ENCODE data around the gene RGL3. TPM values are rescaled to one million over a fixed set of nuclear protein-coding genes. Genes with fewer than 3 reads are reported as not detected.

Gene RGL3
- total and polyA plus RNA-seq, 10 of the 15 experiments (the other 5 are each of a cell fraction or from before 2014, with no cell fraction given), result not detected

DNA sequence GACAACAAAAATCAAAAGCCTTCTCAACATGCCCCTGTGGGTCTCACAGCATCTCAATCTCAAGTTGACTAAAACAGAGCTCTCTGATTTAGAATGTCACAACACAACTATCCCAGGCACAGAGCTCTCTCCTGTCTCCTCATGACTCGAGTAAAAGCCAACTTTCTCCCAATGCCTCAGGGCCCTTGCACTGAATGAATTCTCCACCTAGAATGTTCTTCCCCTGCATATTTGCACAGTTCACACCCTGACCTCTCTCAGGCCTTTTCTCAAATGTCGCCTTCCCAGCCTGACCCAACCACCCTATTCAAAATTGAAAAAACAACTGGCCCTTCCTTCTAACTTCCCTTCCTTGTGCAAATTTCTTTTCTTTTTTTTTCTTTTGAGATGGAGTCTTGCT is 48.4 kb downstream of the RGL3 start:
- H3K4me2 ChIP-seq (ENCODE audit: control insufficient read depth, insufficient read depth), result no peak overlapping the region
- CTCF ChIA-PET, result interaction anchor here (1.1 to 4.1 kb wide), 2 partner anchors 11 to 31 kb away, joined by 3 to 29 read pairs; partner anchors contain the start of genes EPOR and RAB3D
- BruUV-seq (replicated peaks), result no TSS peak
- no peak overlapping the region for H3K9ac ChIP-seq (ENCODE audit: control insufficient read depth, insufficient read depth, low read length)
- H3K4me3 ChIP-seq, result no peak overlapping the region
- H2AFZ ChIP-seq (ENCODE audit: control insufficient read depth, low read depth, low read length), result no peak overlapping the region
- H3K9me3 ChIP-seq (replicated peaks; ENCODE audit: control insufficient read depth, insufficient read depth, low read length), result no peaks in the 10 kb centered on the region
- no peaks in the 10 kb centered on the region for H3K27me3 ChIP-seq (replicated peaks in 1 of 2; ENCODE audit: control insufficient read depth in 2 of 2, insufficient read depth in 2 of 2, low read length in 1 of 2)
- no peak overlapping the region for H3K27ac ChIP-seq (ENCODE audit: control insufficient read depth, insufficient read depth)
- no peaks in the 10 kb centered on the region for H4K20me1 ChIP-seq (ENCODE audit: control insufficient read depth, insufficient read depth)
- intact Hi-C loops (cut with micrococcal nuclease; ENCODE audit: unreplicated experiment), result no loop called here
- in situ Hi-C loops (cut with MboI), result no loop called here
- H3K36me3 ChIP-seq (ENCODE audit: control insufficient read depth in 2 of 2, insufficient read depth in 2 of 2, low read length in 1 of 2), result no peaks in the 10 kb centered on the region
- H3K79me2 ChIP-seq (ENCODE audit: control insufficient read depth, insufficient read depth, low read length), result peaks cover 3% of the 10 kb centered on the region
- DNase-seq (ENCODE audit: low read depth, low spot score) (no peak), ATAC-seq (no peak), FAIRE-seq (no peak)
- H3K4me1 ChIP-seq (ENCODE audit: control insufficient read depth, insufficient read depth, low read length), result peaks cover 6% of the 10 kb centered on the region; the same call in 1 of the 2 replicates
- WGBS (ENCODE audit: insufficient coverage, insufficient replicate concordance, low lambda C conversion rate, missing lambda C conversion rate), result 95% methylated on average over 2 of the region's 2 CpGs
- RAD21 ChIA-PET (ENCODE audit: unreplicated experiment), result no interaction called here
- POLR2A ChIA-PET, result interaction anchor here (0.6 to 0.7 kb wide), 3 partner anchors 17 to 759 kb away, joined by 3 to 4 read pairs (median 3); no protein-coding TSS in a partner anchor
- SMC1A ChIA-PET (ENCODE audit: uncharacterized antibody, unreplicated experiment), result no interaction called here
- TF ChIP-seq, protein P1, sequence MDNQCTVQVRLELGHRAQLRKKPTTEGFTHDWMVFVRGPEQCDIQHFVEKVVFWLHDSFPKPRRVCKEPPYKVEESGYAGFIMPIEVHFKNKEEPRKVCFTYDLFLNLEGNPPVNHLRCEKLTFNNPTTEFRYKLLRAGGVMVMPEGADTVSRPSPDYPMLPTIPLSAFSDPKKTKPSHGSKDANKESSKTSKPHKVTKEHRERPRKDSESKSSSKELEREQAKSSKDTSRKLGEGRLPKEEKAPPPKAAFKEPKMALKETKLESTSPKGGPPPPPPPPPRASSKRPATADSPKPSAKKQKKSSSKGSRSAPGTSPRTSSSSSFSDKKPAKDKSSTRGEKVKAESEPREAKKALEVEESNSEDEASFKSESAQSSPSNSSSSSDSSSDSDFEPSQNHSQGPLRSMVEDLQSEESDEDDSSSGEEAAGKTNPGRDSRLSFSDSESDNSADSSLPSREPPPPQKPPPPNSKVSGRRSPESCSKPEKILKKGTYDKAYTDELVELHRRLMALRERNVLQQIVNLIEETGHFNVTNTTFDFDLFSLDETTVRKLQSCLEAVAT (IDR thresholded peaks at IDR 0.05), result no peak
- TF ChIP-seq SRF (IDR thresholded peaks at IDR 0.05; ENCODE audit: low read depth in 2 of 2, low read length in 2 of 2) (no peak), HDAC6 (IDR thresholded peaks at IDR 0.05; ENCODE audit: unreplicated experiment) (no peak), POLR2AphosphoS5 (IDR thresholded peaks at IDR 0.05; ENCODE audit: low read length) (no peak), ZNF217 (IDR thresholded peaks at IDR 0.05) (no peak), ZNF384 (IDR thresholded peaks at IDR 0.05; ENCODE audit: borderline replicate concordance, low read depth, low read length) (no peak), SREBF2 (IDR thresholded peaks at IDR 0.05; ENCODE audit: low read length) (no peak), RELA (IDR thresholded peaks at IDR 0.05; ENCODE audit: borderline replicate concordance, partially characterized antibody) (no peak), GATAD2B (conservative IDR thresholded peaks at IDR 0.05; ENCODE audit: low read depth) (no peak), KLF5 (IDR thresholded peaks at IDR 0.05; ENCODE audit: partially characterized antibody) (no peak)
- TF ChIP-seq, protein P2, sequence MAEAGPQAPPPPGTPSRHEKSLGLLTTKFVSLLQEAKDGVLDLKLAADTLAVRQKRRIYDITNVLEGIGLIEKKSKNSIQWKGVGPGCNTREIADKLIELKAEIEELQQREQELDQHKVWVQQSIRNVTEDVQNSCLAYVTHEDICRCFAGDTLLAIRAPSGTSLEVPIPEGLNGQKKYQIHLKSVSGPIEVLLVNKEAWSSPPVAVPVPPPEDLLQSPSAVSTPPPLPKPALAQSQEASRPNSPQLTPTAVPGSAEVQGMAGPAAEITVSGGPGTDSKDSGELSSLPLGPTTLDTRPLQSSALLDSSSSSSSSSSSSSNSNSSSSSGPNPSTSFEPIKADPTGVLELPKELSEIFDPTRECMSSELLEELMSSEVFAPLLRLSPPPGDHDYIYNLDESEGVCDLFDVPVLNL (IDR thresholded peaks at IDR 0.05; ENCODE audit: low read depth, low read length), result no peak
- TF ChIP-seq, protein P3, sequence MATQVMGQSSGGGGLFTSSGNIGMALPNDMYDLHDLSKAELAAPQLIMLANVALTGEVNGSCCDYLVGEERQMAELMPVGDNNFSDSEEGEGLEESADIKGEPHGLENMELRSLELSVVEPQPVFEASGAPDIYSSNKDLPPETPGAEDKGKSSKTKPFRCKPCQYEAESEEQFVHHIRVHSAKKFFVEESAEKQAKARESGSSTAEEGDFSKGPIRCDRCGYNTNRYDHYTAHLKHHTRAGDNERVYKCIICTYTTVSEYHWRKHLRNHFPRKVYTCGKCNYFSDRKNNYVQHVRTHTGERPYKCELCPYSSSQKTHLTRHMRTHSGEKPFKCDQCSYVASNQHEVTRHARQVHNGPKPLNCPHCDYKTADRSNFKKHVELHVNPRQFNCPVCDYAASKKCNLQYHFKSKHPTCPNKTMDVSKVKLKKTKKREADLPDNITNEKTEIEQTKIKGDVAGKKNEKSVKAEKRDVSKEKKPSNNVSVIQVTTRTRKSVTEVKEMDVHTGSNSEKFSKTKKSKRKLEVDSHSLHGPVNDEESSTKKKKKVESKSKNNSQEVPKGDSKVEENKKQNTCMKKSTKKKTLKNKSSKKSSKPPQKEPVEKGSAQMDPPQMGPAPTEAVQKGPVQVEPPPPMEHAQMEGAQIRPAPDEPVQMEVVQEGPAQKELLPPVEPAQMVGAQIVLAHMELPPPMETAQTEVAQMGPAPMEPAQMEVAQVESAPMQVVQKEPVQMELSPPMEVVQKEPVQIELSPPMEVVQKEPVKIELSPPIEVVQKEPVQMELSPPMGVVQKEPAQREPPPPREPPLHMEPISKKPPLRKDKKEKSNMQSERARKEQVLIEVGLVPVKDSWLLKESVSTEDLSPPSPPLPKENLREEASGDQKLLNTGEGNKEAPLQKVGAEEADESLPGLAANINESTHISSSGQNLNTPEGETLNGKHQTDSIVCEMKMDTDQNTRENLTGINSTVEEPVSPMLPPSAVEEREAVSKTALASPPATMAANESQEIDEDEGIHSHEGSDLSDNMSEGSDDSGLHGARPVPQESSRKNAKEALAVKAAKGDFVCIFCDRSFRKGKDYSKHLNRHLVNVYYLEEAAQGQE (IDR thresholded peaks at IDR 0.05; ENCODE audit: low read depth, low read length), result no peak
- TF ChIP-seq, protein P4, sequence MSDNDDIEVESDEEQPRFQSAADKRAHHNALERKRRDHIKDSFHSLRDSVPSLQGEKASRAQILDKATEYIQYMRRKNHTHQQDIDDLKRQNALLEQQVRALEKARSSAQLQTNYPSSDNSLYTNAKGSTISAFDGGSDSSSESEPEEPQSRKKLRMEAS (IDR thresholded peaks at IDR 0.05; ENCODE audit: low read depth, low read length), result no peak
- TF ChIP-seq, protein P5, sequence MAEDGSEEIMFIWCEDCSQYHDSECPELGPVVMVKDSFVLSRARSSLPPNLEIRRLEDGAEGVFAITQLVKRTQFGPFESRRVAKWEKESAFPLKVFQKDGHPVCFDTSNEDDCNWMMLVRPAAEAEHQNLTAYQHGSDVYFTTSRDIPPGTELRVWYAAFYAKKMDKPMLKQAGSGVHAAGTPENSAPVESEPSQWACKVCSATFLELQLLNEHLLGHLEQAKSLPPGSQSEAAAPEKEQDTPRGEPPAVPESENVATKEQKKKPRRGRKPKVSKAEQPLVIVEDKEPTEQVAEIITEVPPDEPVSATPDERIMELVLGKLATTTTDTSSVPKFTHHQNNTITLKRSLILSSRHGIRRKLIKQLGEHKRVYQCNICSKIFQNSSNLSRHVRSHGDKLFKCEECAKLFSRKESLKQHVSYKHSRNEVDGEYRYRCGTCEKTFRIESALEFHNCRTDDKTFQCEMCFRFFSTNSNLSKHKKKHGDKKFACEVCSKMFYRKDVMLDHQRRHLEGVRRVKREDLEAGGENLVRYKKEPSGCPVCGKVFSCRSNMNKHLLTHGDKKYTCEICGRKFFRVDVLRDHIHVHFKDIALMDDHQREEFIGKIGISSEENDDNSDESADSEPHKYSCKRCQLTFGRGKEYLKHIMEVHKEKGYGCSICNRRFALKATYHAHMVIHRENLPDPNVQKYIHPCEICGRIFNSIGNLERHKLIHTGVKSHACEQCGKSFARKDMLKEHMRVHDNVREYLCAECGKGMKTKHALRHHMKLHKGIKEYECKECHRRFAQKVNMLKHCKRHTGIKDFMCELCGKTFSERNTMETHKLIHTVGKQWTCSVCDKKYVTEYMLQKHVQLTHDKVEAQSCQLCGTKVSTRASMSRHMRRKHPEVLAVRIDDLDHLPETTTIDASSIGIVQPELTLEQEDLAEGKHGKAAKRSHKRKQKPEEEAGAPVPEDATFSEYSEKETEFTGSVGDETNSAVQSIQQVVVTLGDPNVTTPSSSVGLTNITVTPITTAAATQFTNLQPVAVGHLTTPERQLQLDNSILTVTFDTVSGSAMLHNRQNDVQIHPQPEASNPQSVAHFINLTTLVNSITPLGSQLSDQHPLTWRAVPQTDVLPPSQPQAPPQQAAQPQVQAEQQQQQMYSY (CRISPR knock-in tag; IDR thresholded peaks at IDR 0.05), result no peak

Measured in GM12878 (cell line).